Measurements from ENCODE around the gene SH3GLB2.
"Not testable (repeated sequence)": the region's sequence is repeated elsewhere in the genome, so short reads cannot be mapped to it uniquely, and the experiment has no call there.

SH3GLB2 gene

GRCh38 chr9:129014124-129014523 lies 14.0 kb downstream of the SH3GLB2 start:
- no peak for DNase-seq

- no peak for DNase-seq
These were observed 14.5 kb downstream of the SH3GLB2 start for GRCh38 chr9:129013674-129014073.

GRCh38 chr9:129012893-129013448 lies 15.2 kb downstream of the SH3GLB2 start:
- no peak for DNase-seq

- DNase-seq, result no peak
These were observed 15.8 kb downstream of the SH3GLB2 start for GRCh38 chr9:129012343-129012742.

- no peak for DNase-seq
These were observed 16.4 kb downstream of the SH3GLB2 start for GRCh38 chr9:129011761-129012181.

GRCh38 chr9:129011170-129011569 lies 17.0 kb downstream of the SH3GLB2 start:
- no peak for DNase-seq

- DNase-seq, result no peak
These were observed 17.7 kb downstream of the SH3GLB2 start for GRCh38 chr9:129010267-129010975.

GRCh38 chr9:129009584-129010141 lies 18.5 kb downstream of the SH3GLB2 start:
- no peak for DNase-seq

- no peak for DNase-seq
These were observed 19.0 kb downstream of the SH3GLB2 start for GRCh38 chr9:129008986-129009583.

- DNase-seq, result no peak
These were observed 19.6 kb downstream of the SH3GLB2 start for GRCh38 chr9:129008469-129008965.

GRCh38 chr9:129007766-129008468 lies 20.2 kb downstream of the SH3GLB2 start:
- DNase-seq, result no peak

GRCh38 chr9:129007035-129007765 lies 20.9 kb downstream of the SH3GLB2 start:
- no peak for DNase-seq

GRCh38 chr9:129006328-129007034 lies 21.6 kb downstream of the SH3GLB2 start:
- DNase-seq, result no peak

GRCh38 chr9:129005336-129005997 lies 22.7 kb downstream of the SH3GLB2 start:
- DNase-seq, result no peak

- not testable (repeated sequence) for DNase-seq
These were observed 24.0 kb downstream of the SH3GLB2 start for GRCh38 chr9:129004173-129004572.

GRCh38 chr9:129002992-129003391 lies 25.1 kb downstream of the SH3GLB2 start:
- no peak for DNase-seq

- no peak for DNase-seq
These were observed 26.4 kb downstream of the SH3GLB2 start for GRCh38 chr9:129001504-129002325.

GRCh38 chr9:128999581-129000206 lies 28.4 kb downstream of the SH3GLB2 start:
- DNase-seq, result no peak

GRCh38 chr9:128998462-128998861 lies 29.7 kb downstream of the SH3GLB2 start:
- DNase-seq, result no peak

GRCh38 chr9:128995791-128996190 lies 32.3 kb downstream of the SH3GLB2 start:
- no peak for DNase-seq
